Retina (tissue), 1 donor: ENCODE data around the gene TMEM25.
"Not testable (repeated sequence)": the region's sequence is repeated elsewhere in the genome, so short reads cannot be mapped to it uniquely, and the experiment has no call there.

ENCODE experiments used
- DNase-seq: peaks from one replicate; pipeline ENCODE4 v3.0.0-alpha.2; 2016

The TMEM25 gene

GRCh38 chr11:118532852-118533768 lies 2.1 kb downstream of the TMEM25 start:
- DNase-seq, result no peak

- peak; percentile 6 for DNase-seq
These were observed 3.1 kb downstream of the TMEM25 start for GRCh38 chr11:118533769-118534729.

GRCh38 chr11:118535261-118535660 lies 4.3 kb downstream of the TMEM25 start:
- no peak for DNase-seq

GRCh38 chr11:118536726-118537125 lies 5.7 kb downstream of the TMEM25 start:
- no peak for DNase-seq

- DNase-seq, result no peak
These were observed 6.5 kb downstream of the TMEM25 start for GRCh38 chr11:118537409-118537980.

GRCh38 chr11:118544010-118544646 lies 13.1 kb downstream of the TMEM25 start:
- DNase-seq, result no peak

- no peak for DNase-seq
These were observed 13.6 kb downstream of the TMEM25 start for GRCh38 chr11:118544647-118545010.

GRCh38 chr11:118545533-118545932 lies 14.5 kb downstream of the TMEM25 start:
- no peak for DNase-seq

- no peak for DNase-seq
These were observed 16.1 kb downstream of the TMEM25 start for GRCh38 chr11:118547132-118547531.

GRCh38 chr11:118552341-118552740 lies 21.3 kb downstream of the TMEM25 start:
- no peak for DNase-seq

GRCh38 chr11:118560806-118561205 lies 29.8 kb downstream of the TMEM25 start:
- DNase-seq, result no peak

- no peak for DNase-seq
These were observed 34.1 kb downstream of the TMEM25 start for GRCh38 chr11:118565051-118565450.

GRCh38 chr11:118569670-118570069 lies 38.7 kb downstream of the TMEM25 start:
- no peak for DNase-seq

GRCh38 chr11:118570787-118571186 lies 39.8 kb downstream of the TMEM25 start:
- no peak for DNase-seq

- DNase-seq, result not testable (repeated sequence)
These were observed 40.7 kb downstream of the TMEM25 start for GRCh38 chr11:118571701-118572060.

- DNase-seq, result peak; percentile 91
These were observed 41.3 kb downstream of the TMEM25 start, which contains the start of gene ARCN1 for GRCh38 chr11:118572061-118572980. ARCN1 (plus strand) TSS chr11:118572409; CDS start chr11:118572548, 139 bp downstream.

GRCh38 chr11:118572981-118573550 lies 42.1 kb downstream of the TMEM25 start:
- DNase-seq, result no peak

- no peak for DNase-seq
These were observed 43.6 kb downstream of the TMEM25 start for GRCh38 chr11:118574636-118575035.

GRCh38 chr11:118577995-118578394 lies 47.0 kb downstream of the TMEM25 start:
- not testable (repeated sequence) for DNase-seq

- no peak for DNase-seq
These were observed 50.1 kb downstream of the TMEM25 start for GRCh38 chr11:118581057-118581456.
